BE2C (cell line): ENCODE data around the gene TTC31.

Experiments
- DNase-seq: peaks from one replicate; pipeline ENCODE4 v3.0.0-alpha.2; 2020
- H3K27me3 ChIP-seq: fragments of 250-450 bp; sonication (Bioruptor Pico); 2 replicates; pipeline ENCODE4 v1.5.1; 2020; ENCODE audit warnings: mild to moderate bottlenecking
- H3K36me3 ChIP-seq: fragments of 250-450 bp; sonication (Bioruptor Pico); 2 replicates; pipeline ENCODE4 v1.5.1; 2020; ENCODE audit warnings: mild to moderate bottlenecking
- H3K4me1 ChIP-seq: fragments of 250-450 bp; sonication (Bioruptor Pico); 2 replicates; pipeline ENCODE4 v1.5.1; 2020
- H3K4me3 ChIP-seq: 2 replicates; pipeline ENCODE4 v1.5.1; 2011; ENCODE audit warnings: low read depth, low read length
- H3K9me3 ChIP-seq: fragments of 250-450 bp; sonication (Bioruptor Pico); 2 replicates; pipeline ENCODE4 v1.5.1; 2020
- TF ChIP-seq, protein P1 (sequence below): IDR thresholded peaks from 2 replicates; pipeline ENCODE4 v1.5.1; 2012; ENCODE audit warnings: mild to moderate bottlenecking, low read depth, low read length

Gene TTC31

DNA sequence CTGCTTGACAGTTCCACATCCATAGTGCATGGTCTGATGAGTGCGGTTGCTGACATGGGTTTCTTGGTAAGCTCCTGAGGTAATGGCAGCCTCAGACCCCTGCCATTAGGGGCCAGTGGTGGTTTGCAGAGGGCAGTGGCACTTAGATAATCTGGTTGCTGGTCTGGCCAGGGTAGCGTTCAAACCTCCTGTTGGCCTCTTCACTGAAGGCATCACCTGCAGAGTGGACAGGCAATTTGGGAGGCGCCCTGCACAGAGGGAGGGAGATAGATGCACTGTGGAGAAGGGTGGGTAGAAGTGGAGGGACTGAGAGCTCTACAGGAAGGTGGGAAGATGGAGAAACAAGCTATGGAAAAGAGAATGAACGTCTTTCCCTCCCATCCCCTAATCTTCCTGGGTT is 50.6 kb downstream of the TTC31 start:
- no peak for DNase-seq
- TF ChIP-seq, protein P1, sequence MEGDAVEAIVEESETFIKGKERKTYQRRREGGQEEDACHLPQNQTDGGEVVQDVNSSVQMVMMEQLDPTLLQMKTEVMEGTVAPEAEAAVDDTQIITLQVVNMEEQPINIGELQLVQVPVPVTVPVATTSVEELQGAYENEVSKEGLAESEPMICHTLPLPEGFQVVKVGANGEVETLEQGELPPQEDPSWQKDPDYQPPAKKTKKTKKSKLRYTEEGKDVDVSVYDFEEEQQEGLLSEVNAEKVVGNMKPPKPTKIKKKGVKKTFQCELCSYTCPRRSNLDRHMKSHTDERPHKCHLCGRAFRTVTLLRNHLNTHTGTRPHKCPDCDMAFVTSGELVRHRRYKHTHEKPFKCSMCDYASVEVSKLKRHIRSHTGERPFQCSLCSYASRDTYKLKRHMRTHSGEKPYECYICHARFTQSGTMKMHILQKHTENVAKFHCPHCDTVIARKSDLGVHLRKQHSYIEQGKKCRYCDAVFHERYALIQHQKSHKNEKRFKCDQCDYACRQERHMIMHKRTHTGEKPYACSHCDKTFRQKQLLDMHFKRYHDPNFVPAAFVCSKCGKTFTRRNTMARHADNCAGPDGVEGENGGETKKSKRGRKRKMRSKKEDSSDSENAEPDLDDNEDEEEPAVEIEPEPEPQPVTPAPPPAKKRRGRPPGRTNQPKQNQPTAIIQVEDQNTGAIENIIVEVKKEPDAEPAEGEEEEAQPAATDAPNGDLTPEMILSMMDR: no peak
- H3K4me1 ChIP-seq: no peaks in the 10 kb centered on the region
- H3K4me3 ChIP-seq: no peak overlapping the region
- no peaks in the 10 kb centered on the region for H3K27me3 ChIP-seq
- H3K36me3 ChIP-seq: peaks cover 5% of the 10 kb centered on the region; the same call in 1 of the 2 replicates
- no peaks in the 10 kb centered on the region for H3K9me3 ChIP-seq

- no peak for DNase-seq
- Histone ChIP-seq H3K9me3 (no peaks in the 10 kb centered on the region), H3K36me3 (peaks cover 5% of the 10 kb centered on the region; the same call in 1 of the 2 replicates), H3K4me1 (no peaks in the 10 kb centered on the region), H3K4me3 (no peak overlapping the region), H3K27me3 (no peaks in the 10 kb centered on the region)
- TF ChIP-seq, protein P1: no peak
Observed at GRCh38 chr2:74534411-74534810, 51.5 kb downstream of the TTC31 start.

DNA sequence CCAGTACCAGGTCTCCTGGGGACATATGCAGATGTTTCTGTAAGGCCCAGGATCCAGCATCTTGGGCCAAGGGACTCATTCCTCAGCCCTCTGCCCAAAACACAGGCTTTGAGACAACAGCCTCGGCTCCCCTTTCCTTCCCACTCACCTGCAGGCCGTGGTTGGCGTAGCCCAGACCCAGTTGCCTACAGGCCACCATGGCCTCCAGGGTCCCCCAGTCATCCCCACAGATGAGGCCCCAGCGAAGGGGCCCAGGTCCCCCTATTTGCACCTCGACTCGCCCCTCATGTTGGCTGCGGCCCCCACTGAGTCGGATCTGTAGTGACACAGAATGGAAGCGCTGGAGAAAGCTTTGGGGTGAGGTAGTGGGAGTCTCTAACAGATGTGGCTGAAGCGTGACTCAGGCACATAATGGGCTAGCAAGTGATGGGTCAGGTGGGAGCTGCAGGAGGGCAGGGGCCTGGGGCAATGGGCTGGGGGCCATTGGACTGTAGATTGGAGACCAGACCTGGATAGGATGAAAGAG is 52.6 kb downstream of the TTC31 start:
- TF ChIP-seq, protein P1: no peak
- no peaks in the 10 kb centered on the region for H3K27me3 ChIP-seq
- no peak for DNase-seq
- H3K4me3 ChIP-seq: no peak overlapping the region
- no peaks in the 10 kb centered on the region for H3K4me1 ChIP-seq
- H3K9me3 ChIP-seq: no peaks in the 10 kb centered on the region
- H3K36me3 ChIP-seq: peaks cover 5% of the 10 kb centered on the region; the same call in 1 of the 2 replicates

DNA sequence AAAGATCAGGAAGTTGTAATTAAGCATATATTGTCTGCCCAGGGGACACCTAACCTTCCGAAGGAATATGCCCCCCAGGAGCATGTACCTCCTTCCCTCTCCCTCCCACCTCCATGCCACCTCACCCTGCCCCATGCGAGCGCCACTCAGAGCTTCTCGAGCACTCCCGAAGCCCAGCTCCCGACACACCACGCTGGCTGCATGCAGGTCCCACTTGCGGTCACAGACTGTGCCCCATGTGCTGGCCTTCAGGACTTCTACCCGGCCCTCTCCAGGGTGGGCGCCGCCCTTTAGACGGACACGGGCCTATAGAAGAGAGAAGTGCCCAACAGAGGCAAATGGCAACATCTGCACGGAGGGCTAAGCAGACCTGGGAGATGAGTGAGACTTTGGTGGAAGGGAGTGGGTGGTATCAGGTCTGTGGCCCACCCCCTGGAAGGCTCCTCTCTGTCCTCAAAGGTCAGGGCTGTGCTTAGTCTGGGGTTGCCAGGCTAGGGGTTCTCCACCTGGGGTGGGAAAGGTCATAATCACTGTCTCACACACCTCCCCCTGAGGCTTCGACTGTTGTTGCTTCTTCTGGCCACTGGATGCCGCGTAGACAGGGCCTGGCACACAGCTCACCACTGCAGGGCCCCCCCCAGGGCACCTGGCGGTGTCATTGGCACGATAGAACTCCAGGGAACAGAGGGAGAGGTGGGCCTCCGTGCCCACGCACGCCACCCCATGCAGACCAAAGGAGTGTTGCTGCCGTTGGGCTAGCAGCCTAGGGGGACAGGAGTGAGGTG is 53.5 kb downstream of the TTC31 start:
- no peak for DNase-seq
- TF ChIP-seq, protein P1: no peak
- no peaks in the 10 kb centered on the region for H3K4me1 ChIP-seq
- H3K36me3 ChIP-seq: peaks cover 5% of the 10 kb centered on the region; the same call in 1 of the 2 replicates
- no peaks in the 10 kb centered on the region for H3K27me3 ChIP-seq
- H3K4me3 ChIP-seq: no peak overlapping the region
- no peaks in the 10 kb centered on the region for H3K9me3 ChIP-seq

DNA sequence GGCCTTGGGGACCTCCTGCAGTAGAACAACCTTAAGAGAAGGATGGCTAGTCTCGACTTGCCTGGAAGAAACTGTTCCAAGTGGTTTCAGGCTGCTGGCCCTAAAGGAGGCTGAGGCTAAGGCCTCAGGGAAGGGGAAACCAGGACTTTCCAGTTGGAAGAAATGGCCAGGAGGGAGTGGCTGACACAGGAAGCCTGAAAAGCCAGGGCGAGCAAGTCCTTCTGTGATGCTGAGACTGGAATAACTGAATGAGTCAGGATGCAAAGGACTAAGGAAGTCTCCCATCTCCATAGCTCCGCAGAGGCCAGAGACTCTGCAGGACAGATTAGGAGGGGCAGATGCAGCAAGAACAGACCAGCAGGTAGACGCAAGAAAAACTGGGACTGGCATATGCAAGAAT is 54.3 kb downstream of the TTC31 start:
- Histone ChIP-seq H3K36me3 (peaks cover 5% of the 10 kb centered on the region; the same call in 1 of the 2 replicates), H3K27me3 (no peaks in the 10 kb centered on the region), H3K9me3 (no peaks in the 10 kb centered on the region), H3K4me3 (no peak overlapping the region), H3K4me1 (no peaks in the 10 kb centered on the region)
- DNase-seq: no peak
- TF ChIP-seq, protein P1: no peak

- no peaks in the 10 kb centered on the region for H3K4me1 ChIP-seq
- no peaks in the 10 kb centered on the region for H3K9me3 ChIP-seq
- H3K4me3 ChIP-seq: no peak overlapping the region
- H3K36me3 ChIP-seq: no peaks in the 10 kb centered on the region
- TF ChIP-seq, protein P1: no peak
- no peaks in the 10 kb centered on the region for H3K27me3 ChIP-seq
- DNase-seq: no peak
Observed at GRCh38 chr2:74538881-74539339, 56.0 kb downstream of the TTC31 start.
